Activated CD4-positive, alpha-beta T cell treated with anti-CD3 and anti-CD28 coated beads, Interleukin-2, amount 10 ng/mL, durations not matched to agents 7 days and 5 days (primary cell): ENCODE results near the gene SIL1. TPM values are rescaled to one million over a fixed set of nuclear protein-coding genes. Genes with fewer than 3 reads are reported as not detected.
"Not testable (repeated sequence)": the region's sequence is repeated elsewhere in the genome, so short reads cannot be mapped to it uniquely, and the experiment has no call there.

Experiments used
- CTCF ChIA-PET: fragments of 350-600 bp; sonication (Branson Sonifier 250); formaldehyde crosslinking; loops from one replicate; lab custom pipeline; 2021; ENCODE audit warnings: antibody characterized with exemption; lab: Charles Lee
- POLR2A ChIA-PET: fragments of 350-600 bp; sonication (Branson Sonifier 250); formaldehyde crosslinking; loops from one replicate; lab custom pipeline; 2021; ENCODE audit warnings: antibody characterized with exemption; lab: Charles Lee
- DNase-seq: peaks from one replicate; pipeline ENCODE4 v3.0.0-alpha.2; 2020
- H3K27ac Mint-ChIP-seq: one replicate; pipeline ENCODE4 v1.8.0; 2021; ENCODE audit warnings: mild to moderate bottlenecking, moderate library complexity, mixed read lengths
- H3K27me3 Mint-ChIP-seq: one replicate; pipeline ENCODE4 v1.8.0; 2021; ENCODE audit warnings: mixed read lengths
- H3K36me3 Mint-ChIP-seq: one replicate; pipeline ENCODE4 v1.8.0; 2021; ENCODE audit warnings: low read depth, mixed read lengths
- H3K4me1 Mint-ChIP-seq: one replicate; pipeline ENCODE4 v1.8.0; 2021; ENCODE audit warnings: mixed read lengths
- H3K4me3 Mint-ChIP-seq: one replicate; pipeline ENCODE4 v1.8.0; 2021; ENCODE audit warnings: mild to moderate bottlenecking, moderate library complexity, mixed read lengths
- H3K9me3 Mint-ChIP-seq: one replicate; pipeline ENCODE4 v1.8.0; 2021; ENCODE audit warnings: mixed read lengths
- total RNA-seq, 2 experiments: library from RNA; stranded (reverse); gene quantifications; one replicate each; pipeline ENCODE4 v1.2.3, GENCODE V29; 2021

The SIL1 gene
- total RNA-seq, 2 experiments from 2014 or later, result 9.4 to 9.7 TPM

DNA sequence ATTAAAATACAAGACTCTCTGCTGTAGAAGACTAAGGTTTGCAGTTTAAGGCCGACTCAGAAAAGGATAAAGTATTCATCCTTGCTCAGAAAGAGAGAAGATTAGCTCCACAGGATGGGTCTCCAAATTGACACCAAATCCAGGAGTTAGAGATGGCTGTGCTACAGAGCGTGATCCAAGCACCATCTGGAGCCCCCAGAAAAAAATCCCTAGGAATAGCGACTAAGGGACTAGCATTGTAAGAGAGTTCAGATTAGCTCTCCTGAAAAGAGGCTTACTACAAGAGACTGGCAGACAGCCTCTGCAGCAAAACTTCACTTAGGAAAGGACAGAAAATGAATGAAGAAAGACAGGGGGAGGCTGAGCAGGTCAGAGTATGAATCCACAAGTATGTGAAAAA lies 3.7 kb downstream of the SIL1 start:
- POLR2A ChIA-PET, result no interaction called here
- H3K9me3 Mint-ChIP-seq, result no peaks in the 10 kb centered on the region
- no peak overlapping the region for H3K4me3 Mint-ChIP-seq
- CTCF ChIA-PET, result no interaction called here
- peaks cover 2% of the 10 kb centered on the region for H3K36me3 Mint-ChIP-seq
- no peak overlapping the region for H3K27ac Mint-ChIP-seq
- H3K27me3 Mint-ChIP-seq, result no peaks in the 10 kb centered on the region
- no peak for DNase-seq
- peaks cover 26% of the 10 kb centered on the region for H3K4me1 Mint-ChIP-seq

DNA sequence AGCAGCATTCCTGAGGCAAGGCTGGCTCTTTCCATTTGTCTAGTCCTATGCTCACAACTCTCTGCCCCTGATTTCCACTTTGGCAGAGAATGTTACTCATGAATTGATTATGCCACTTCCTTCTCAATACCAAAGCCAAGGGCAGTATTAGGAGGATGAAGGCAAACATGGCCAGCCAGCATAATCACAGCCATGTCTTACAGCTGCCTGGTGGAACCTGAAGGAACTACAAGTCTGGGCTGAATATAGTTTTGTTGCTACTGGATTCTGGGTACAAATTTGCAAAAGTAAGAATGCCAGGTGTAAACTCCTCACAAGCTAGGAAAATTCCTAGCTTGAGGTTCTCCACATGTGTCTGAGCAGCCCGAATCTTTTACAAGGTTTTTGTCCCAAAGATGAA lies 4.2 kb downstream of the SIL1 start:
- Mint-ChIP-seq H3K4me1 (peaks cover 26% of the 10 kb centered on the region), H3K36me3 (peaks cover 2% of the 10 kb centered on the region), H3K9me3 (no peaks in the 10 kb centered on the region), H3K27me3 (no peaks in the 10 kb centered on the region), H3K4me3 (no peak overlapping the region), H3K27ac (no peak overlapping the region)
- POLR2A ChIA-PET, result no interaction called here
- CTCF ChIA-PET, result no interaction called here
- no peak for DNase-seq

DNA sequence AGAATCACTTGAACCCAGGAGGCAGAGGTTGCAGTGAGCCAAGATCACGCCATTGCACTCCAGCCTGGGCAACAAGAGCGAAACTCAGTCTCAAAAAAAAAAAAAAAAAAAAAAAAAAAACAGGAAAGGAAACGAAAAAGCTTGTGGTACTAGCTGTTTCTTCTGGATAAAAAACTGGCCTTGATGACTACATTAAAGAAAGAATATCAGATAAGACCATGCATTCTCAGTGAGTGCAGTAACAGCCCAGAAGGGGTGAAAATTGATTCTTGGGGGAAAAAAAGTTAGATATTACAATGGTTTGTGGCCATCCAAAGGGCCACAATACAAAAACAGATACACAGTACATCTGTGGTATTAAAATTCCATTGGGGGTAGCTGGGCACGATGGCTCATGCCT lies 5.3 kb downstream of the SIL1 start:
- H3K27ac Mint-ChIP-seq, H3K36me3 Mint-ChIP-seq, POLR2A ChIA-PET, DNase-seq, H3K4me3 Mint-ChIP-seq, H3K27me3 Mint-ChIP-seq, H3K9me3 Mint-ChIP-seq: not testable (repeated sequence)
- H3K4me1 Mint-ChIP-seq, result peaks cover 22% of the 10 kb centered on the region
- CTCF ChIA-PET, result interaction anchor here (1.0 to 1.3 kb wide), 2 partner anchors 10 to 15 kb away, joined by 3 read pairs; no protein-coding TSS in a partner anchor

DNA sequence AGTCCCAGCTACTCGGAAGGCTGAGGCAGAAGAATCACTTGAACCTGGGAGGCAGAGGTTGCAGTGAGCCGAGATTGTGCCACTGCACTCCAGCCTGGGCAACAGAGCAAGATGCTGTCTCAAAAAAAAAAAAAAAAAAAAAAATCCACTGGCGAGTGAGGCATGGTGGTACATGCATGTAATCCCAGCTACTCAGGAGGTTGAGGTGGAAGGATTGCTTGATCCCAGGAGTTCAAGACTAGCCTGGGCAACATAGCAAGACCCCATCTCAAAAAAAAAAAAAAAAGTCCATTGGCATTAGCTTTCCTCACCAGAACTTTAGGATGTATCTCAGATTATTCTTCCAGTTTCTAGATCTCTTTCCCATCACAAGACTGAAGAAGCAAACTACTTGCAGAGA lies 6.2 kb downstream of the SIL1 start:
- POLR2A ChIA-PET, H3K4me3 Mint-ChIP-seq, H3K9me3 Mint-ChIP-seq, H3K27me3 Mint-ChIP-seq, DNase-seq, H3K36me3 Mint-ChIP-seq, H3K27ac Mint-ChIP-seq: not testable (repeated sequence)
- CTCF ChIA-PET, result interaction anchor here (0.7 to 1.0 kb wide), 2 partner anchors 11 to 649 kb away, joined by 3 read pairs; partner anchors contain the start of gene ETF1
- H3K4me1 Mint-ChIP-seq, result peaks cover 14% of the 10 kb centered on the region

DNA sequence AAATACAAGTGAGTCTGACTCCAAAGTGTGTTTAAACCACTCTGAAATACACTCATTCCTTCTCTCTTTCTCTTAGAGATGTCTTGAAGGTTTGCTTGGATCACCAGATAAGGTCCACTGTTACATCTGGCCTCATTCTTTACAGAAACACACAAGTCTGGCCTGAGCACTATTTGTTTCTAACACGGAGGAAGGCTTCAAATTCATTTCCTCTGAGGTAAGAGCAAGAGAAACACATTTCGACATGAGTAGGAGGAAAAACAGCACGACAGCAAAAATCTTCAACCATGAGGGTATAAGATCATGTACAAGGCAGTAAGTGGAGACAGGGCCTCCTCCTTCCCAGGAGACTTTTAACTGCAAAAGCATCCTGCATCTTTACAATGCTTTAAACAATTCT lies 8.0 kb downstream of the SIL1 start:
- Mint-ChIP-seq H3K4me1 (peaks cover 6% of the 10 kb centered on the region), H3K9me3 (no peaks in the 10 kb centered on the region), H3K27me3 (no peaks in the 10 kb centered on the region), H3K36me3 (no peaks in the 10 kb centered on the region), H3K4me3 (no peak overlapping the region), H3K27ac (no peak overlapping the region)
- CTCF ChIA-PET, result no interaction called here
- no peak for DNase-seq
- POLR2A ChIA-PET, result no interaction called here

DNA sequence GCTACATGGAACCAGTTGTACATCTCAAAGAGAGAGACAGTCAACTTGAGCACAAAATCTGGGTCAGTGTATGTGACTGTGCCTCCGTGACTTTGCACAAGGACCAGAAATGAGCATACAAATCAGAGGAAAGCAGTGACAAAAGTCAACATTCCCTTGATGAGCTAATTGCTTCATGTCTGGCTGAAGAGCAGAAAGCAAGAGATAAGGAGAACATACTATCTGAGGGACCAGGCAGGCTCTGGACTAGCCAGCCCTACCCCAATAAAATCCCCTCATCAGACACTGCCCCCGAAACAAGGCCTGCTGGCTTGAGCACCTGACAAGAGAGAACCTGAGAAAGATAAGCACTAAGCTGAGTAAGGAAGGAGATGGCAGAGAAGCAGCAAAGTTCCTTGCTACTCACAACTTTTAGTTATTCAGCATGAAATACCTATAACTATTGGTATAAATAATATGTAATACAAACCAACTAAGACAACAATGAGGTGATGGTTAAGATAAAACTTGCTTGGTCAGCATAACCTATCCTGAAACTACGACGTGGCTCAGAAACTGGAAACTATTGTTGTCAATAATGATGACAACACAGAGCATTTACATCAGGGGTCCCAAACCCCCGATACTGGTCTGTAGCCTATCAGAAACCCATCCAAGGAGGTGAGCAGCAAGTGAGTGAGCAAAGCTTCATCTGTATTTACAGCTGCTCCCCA lies 9.5 kb downstream of the SIL1 start:
- H3K27me3 Mint-ChIP-seq, result no peaks in the 10 kb centered on the region

DNA sequence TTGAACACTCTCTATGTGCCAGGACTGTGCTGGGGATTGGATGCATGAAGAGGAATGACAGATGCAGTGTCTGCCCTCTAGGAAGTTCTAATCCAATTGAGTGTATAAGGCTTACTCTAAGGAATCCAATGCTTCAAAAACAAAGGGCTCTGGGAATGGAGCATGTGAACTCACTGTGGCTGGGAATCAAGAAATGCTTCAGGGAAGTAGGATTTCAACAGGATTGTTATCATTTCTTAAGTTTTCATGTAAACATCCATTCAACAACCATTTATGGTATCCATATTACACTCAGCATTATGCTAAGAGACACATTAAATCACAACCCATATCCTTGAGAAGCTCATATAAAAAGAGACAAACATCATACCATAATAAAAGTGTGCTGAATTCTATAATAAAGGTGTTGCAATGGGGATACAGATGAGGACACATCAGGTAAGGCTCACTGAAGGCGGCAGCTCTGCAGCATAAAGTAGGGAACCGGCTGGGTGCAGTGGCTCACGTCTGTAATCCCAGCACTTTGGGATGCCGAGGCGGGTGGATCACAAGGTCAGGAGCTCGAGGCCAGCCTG lies 11.3 kb downstream of the SIL1 start:
- Mint-ChIP-seq H3K27me3 (no peaks in the 10 kb centered on the region), H3K4me1 (no peaks in the 10 kb centered on the region), H3K4me3 (no peak overlapping the region), H3K36me3 (no peaks in the 10 kb centered on the region), H3K9me3 (no peaks in the 10 kb centered on the region), H3K27ac (no peak overlapping the region)
- no peak for DNase-seq
- POLR2A ChIA-PET, result no interaction called here
- CTCF ChIA-PET, result interaction anchor here (0.6 to 0.7 kb wide), 2 partner anchors 14 to 584 kb away, joined by 3 to 5 read pairs; no protein-coding TSS in a partner anchor

More for the DNA sequence above, 9.5 kb downstream of the SIL1 start:
- DNase-seq, result no peak
- ChIA-PET POLR2A (no interaction called here), CTCF (no interaction called here)
- H3K4me3 Mint-ChIP-seq, result no peak overlapping the region
- H3K4me1 Mint-ChIP-seq, result peaks cover 6% of the 10 kb centered on the region
- H3K27ac Mint-ChIP-seq, result no peak overlapping the region
- no peaks in the 10 kb centered on the region for H3K9me3 Mint-ChIP-seq
- no peaks in the 10 kb centered on the region for H3K36me3 Mint-ChIP-seq

DNA sequence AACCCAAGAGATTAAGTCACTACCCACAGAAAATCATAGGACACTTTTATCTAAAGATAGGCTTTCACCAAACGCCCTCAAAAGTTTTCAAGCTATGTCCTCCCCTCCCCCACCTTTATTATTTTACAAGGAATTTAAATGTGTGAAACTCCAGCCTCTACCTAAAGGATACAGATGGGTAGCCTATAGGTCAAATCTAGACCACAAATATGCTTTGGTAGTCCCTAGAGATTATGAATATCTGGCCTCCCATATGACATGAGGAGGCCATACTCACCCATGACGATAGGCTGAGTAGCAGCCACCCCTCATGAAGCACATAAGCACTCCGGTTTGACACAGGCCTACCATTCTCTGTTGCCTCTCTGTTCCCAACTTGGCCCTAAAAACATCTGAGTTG lies 11.9 kb downstream of the SIL1 start:
- no peaks in the 10 kb centered on the region for H3K4me1 Mint-ChIP-seq

DNA sequence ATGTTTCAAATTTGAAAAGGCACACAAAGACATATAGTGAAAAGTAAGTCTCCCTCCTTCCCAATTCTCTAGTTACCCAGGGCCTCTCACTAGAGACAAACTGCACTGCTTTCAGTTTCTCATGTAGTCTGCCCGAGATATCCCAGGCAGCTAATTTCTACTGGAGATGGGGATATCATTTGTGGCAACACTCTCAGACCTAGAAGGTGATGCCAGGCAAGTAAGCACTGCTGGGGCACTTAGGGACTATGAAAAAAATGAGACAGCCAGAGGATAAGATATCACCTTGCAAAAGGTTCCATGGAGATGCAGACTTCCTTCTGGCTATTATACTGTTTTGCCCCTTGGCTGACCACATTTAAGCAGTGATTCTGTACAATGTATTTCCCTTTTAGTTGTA lies 12.6 kb downstream of the SIL1 start:
- Mint-ChIP-seq H3K4me3 (no peak overlapping the region), H3K4me1 (no peaks in the 10 kb centered on the region), H3K27ac (no peak overlapping the region), H3K27me3 (no peaks in the 10 kb centered on the region), H3K36me3 (no peaks in the 10 kb centered on the region), H3K9me3 (no peaks in the 10 kb centered on the region)
- POLR2A ChIA-PET, result no interaction called here
- CTCF ChIA-PET, result interaction anchor here (0.5 kb wide), 1 partner anchor 979 kb away, joined by 3 read pairs; no protein-coding TSS in a partner anchor
- DNase-seq, result no peak

More for the DNA sequence above, 11.9 kb downstream of the SIL1 start:
- Mint-ChIP-seq H3K36me3 (no peaks in the 10 kb centered on the region), H3K27ac (no peak overlapping the region), H3K4me3 (no peak overlapping the region), H3K27me3 (no peaks in the 10 kb centered on the region), H3K9me3 (no peaks in the 10 kb centered on the region)
- CTCF ChIA-PET, result interaction anchor here (0.5 kb wide), 1 partner anchor 979 kb away, joined by 3 read pairs; no protein-coding TSS in a partner anchor
- POLR2A ChIA-PET, result no interaction called here
- DNase-seq, result no peak

DNA sequence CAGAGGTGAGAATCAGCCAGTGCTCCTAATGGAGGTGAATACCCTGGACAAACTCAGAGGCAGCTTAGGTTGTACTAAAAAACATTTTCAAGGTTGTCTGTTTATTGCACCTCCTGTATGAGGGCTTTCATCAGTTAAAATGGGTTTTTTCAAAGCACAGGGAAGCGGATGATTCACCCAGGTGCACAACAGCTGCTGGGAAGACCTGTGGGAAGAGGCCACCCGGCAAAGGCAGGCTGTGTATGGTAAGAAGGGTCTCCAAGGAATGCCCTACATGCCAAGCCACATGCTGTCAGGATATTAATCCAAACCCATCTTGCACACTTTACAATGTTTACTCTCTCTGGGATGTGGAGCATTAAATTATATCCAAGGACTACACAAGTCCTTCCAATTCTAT lies 14.7 kb downstream of the SIL1 start:
- peaks cover 1% of the 10 kb centered on the region for H3K4me1 Mint-ChIP-seq
- ChIA-PET CTCF (no interaction called here), POLR2A (no interaction called here)
- no peaks in the 10 kb centered on the region for H3K36me3 Mint-ChIP-seq
- no peak overlapping the region for H3K4me3 Mint-ChIP-seq
- no peak for DNase-seq
- H3K27ac Mint-ChIP-seq, result no peak overlapping the region
- H3K9me3 Mint-ChIP-seq, result no peaks in the 10 kb centered on the region
- peaks cover 2% of the 10 kb centered on the region for H3K27me3 Mint-ChIP-seq

DNA sequence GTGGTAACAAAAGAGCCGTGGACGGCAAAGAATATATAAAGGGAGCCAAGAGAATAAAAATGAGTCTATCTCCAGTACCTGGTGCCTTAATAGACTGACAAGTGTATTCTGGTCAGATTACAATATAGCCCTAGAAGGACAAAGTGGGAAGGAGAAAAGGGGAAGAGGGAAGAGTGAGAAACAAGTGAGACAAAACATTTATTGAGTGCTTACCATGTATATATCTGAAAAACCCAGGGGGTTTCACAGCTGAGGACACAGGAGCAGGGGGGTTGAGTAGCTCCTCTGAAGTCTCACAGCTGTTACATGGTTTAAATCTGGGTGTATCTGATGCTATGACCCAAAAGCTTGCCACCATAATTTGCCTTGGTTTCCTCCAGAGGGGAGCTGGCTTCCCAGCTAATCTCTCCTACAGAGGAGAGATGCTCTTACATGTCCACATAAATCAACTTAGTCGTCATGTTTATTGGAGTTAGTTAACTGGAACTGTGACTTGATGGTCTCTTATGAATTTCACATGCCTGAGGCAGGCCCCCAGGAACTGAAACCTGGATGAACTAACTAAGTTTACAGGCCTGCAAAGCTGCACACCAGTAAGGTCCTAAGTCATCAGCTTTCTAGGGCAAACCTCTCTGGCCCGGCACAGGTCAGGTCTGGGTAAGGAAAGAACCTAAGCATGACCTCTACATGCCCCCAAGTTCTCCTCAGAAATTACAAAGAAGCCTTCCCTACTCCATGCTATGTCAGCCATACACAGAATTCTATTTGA lies 15.5 kb downstream of the SIL1 start:
- no peaks in the 10 kb centered on the region for H3K9me3 Mint-ChIP-seq
- ChIA-PET POLR2A (no interaction called here), CTCF (no interaction called here)
- H3K27me3 Mint-ChIP-seq, result peaks cover 2% of the 10 kb centered on the region
- H3K27ac Mint-ChIP-seq, result no peak overlapping the region
- no peak for DNase-seq
- peaks cover 5% of the 10 kb centered on the region for H3K4me1 Mint-ChIP-seq
- H3K4me3 Mint-ChIP-seq, result no peak overlapping the region
- H3K36me3 Mint-ChIP-seq, result no peaks in the 10 kb centered on the region

DNA sequence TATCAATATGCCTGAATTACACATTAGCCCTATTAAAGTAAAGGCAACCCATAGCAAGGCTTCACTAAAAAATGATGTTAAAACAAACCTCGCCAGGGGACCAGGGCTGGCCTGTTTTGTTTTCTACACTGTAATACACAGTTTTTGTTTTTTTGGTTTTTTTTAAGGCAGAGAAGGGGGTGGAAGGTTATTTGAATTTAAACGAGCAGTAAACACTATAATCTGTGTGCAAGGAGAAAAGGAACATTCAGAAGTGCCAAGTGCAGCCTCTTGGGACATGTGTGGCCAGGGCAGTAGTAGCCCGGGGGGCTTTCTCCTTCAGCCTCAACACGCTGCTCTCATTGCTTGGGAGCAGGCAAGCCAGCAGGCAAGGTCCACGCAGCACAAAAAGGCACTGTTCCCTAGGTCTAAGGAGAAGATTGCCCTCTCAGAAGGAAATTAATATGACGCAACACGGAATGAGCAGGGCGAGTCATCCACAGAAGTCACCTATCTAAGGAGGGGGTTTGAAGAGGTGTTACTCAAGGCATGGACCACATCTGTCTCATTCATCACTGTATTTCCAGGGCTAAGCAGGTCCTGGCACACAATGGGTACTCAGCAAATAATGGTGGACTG lies 16.2 kb downstream of the SIL1 start:
- Mint-ChIP-seq H3K4me3 (no peak overlapping the region), H3K9me3 (no peaks in the 10 kb centered on the region), H3K27ac (no peak overlapping the region), H3K27me3 (peaks cover 2% of the 10 kb centered on the region), H3K36me3 (no peaks in the 10 kb centered on the region), H3K4me1 (peaks cover 5% of the 10 kb centered on the region)
- POLR2A ChIA-PET, result no interaction called here
- CTCF ChIA-PET, result no interaction called here
- DNase-seq, result no peak

DNA sequence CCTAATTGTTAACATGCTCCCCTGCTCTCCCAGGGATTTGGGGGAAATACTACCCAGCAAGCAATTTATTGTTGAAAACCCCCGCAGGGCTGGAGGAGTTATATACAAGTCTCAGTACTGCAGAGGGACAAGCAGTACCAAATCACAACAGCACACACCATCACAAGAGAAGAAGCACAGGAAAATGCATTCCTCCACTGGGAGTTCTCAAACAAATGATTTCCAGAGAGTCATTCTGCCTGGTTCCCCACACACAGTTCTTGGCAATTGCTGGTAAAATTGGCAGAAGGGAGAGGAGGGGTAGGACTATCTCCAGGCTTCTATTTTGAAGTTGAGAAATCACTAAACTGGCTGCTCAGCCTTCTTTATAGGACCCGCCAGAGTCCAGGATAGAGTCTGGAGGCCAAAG lies 16.8 kb downstream of the SIL1 start:
- no peak overlapping the region for H3K27ac Mint-ChIP-seq
- H3K4me3 Mint-ChIP-seq, result no peak overlapping the region
- CTCF ChIA-PET, result no interaction called here
- peaks cover 5% of the 10 kb centered on the region for H3K4me1 Mint-ChIP-seq
- H3K9me3 Mint-ChIP-seq, result no peaks in the 10 kb centered on the region
- POLR2A ChIA-PET, result no interaction called here
- no peaks in the 10 kb centered on the region for H3K36me3 Mint-ChIP-seq
- peaks cover 2% of the 10 kb centered on the region for H3K27me3 Mint-ChIP-seq
- no peak for DNase-seq
